ENCODE results near the gene FAM177A1. TPM values are rescaled to one million over a fixed set of nuclear protein-coding genes. Genes with fewer than 3 reads are reported as not detected.

The FAM177A1 gene
- total and polyA plus RNA-seq, 2 of the 13 experiments (the other 11 are each of a cell fraction or from before 2014, with no cell fraction given), result 72.9 to 119 TPM

- TF ChIP-seq ZNF710 (CRISPR knock-in tag; IDR thresholded peaks at IDR 0.05; ENCODE audit: borderline replicate concordance), result peak; percentile 75; the same call in 1 of the 2 replicates
- peak; percentile 51; the same call in 1 of the 2 replicates for TF ChIP-seq ZNF570 (CRISPR knock-in tag; IDR thresholded peaks at IDR 0.05; ENCODE audit: borderline replicate concordance)
- no peak for TF ChIP-seq GPBP1L1 (CRISPR knock-in tag; IDR thresholded peaks at IDR 0.05)
- TF ChIP-seq CERS6 (CRISPR knock-in tag; IDR thresholded peaks at IDR 0.05), result no peak
- TF ChIP-seq ZNF136 (CRISPR knock-in tag; IDR thresholded peaks at IDR 0.05; ENCODE audit: low read depth), result 0 out of 2 replicates have a peak, but pooled peaks have one; percentile 14
- no peak for TF ChIP-seq MAFF (IDR thresholded peaks at IDR 0.05; ENCODE audit: low read depth, low read length)
- TF ChIP-seq MAZ (IDR thresholded peaks at IDR 0.05; ENCODE audit: borderline replicate concordance, low read depth, low read length), result peak; percentile 78; the same call in 1 of the 2 replicates
- TF ChIP-seq MAZ (CRISPR knock-in tag; IDR thresholded peaks at IDR 0.05; ENCODE audit: low read depth), result no peak; the same call in 1 of the 2 replicates
- TF ChIP-seq ZBTB8A (CRISPR knock-in tag; IDR thresholded peaks at IDR 0.05; ENCODE audit: borderline replicate concordance, low read depth), result no peak
- no peak for TF ChIP-seq ZFP41 (CRISPR knock-in tag; IDR thresholded peaks at IDR 0.05; ENCODE audit: borderline replicate concordance)
- TF ChIP-seq SMYD3 (CRISPR knock-in tag; IDR thresholded peaks at IDR 0.05), result no peak; the same call in 1 of the 2 replicates
- TF ChIP-seq KMT2A (CRISPR knock-in tag; IDR thresholded peaks at IDR 0.05), result peak; percentile 87; the same call in 1 of the 2 replicates
- TF ChIP-seq ZFP1 (CRISPR knock-in tag; IDR thresholded peaks at IDR 0.05), result peak; percentile 39; the same call in 1 of the 2 replicates
- no peak for TF ChIP-seq HNRNPLL (IDR thresholded peaks at IDR 0.05; ENCODE audit: low read depth, low read length, poor library complexity, severe bottlenecking)
- no peak for TF ChIP-seq HOXA5 (CRISPR knock-in tag; IDR thresholded peaks at IDR 0.05)
- no peak for TF ChIP-seq EP300 (IDR thresholded peaks at IDR 0.05; ENCODE audit: low read depth in 2 of 2, low read length in 2 of 2)
- TF ChIP-seq EP300 (CRISPR knock-in tag; IDR thresholded peaks at IDR 0.05; ENCODE audit: borderline replicate concordance), result peak; percentile 43; the same call in 1 of the 2 replicates
- TF ChIP-seq GLI4 (CRISPR knock-in tag; IDR thresholded peaks at IDR 0.05; ENCODE audit: borderline replicate concordance), result peak; percentile 23; the same call in 1 of the 2 replicates
- peak; percentile 49; the same call in 1 of the 2 replicates for TF ChIP-seq MIER2 (CRISPR knock-in tag; IDR thresholded peaks at IDR 0.05)
- TF ChIP-seq STAT6 (CRISPR knock-in tag; IDR thresholded peaks at IDR 0.05; ENCODE audit: borderline replicate concordance), result 0 out of 2 replicates have a peak, but pooled peaks have one; percentile 15
- TF ChIP-seq KDM4B (CRISPR knock-in tag; IDR thresholded peaks at IDR 0.05), result no peak; the same call in 1 of the 2 replicates
- TF ChIP-seq ZSCAN31 (CRISPR knock-in tag; IDR thresholded peaks at IDR 0.05; ENCODE audit: low read depth), result peak; percentile 71; the same call in 1 of the 2 replicates
These were observed 76.8 kb downstream of the FAM177A1 start (continued) for GRCh38 chr14:35122696-35123387.
